Measurements from ENCODE around the gene SLC7A6OS. TPM values are rescaled to one million over a fixed set of nuclear protein-coding genes. Genes with fewer than 3 reads are reported as not detected.

SLC7A6OS gene
- polyA plus RNA-seq, 3 donors from 2014 or later: 22.7 to 31.2 (median 24.4) TPM

DNA sequence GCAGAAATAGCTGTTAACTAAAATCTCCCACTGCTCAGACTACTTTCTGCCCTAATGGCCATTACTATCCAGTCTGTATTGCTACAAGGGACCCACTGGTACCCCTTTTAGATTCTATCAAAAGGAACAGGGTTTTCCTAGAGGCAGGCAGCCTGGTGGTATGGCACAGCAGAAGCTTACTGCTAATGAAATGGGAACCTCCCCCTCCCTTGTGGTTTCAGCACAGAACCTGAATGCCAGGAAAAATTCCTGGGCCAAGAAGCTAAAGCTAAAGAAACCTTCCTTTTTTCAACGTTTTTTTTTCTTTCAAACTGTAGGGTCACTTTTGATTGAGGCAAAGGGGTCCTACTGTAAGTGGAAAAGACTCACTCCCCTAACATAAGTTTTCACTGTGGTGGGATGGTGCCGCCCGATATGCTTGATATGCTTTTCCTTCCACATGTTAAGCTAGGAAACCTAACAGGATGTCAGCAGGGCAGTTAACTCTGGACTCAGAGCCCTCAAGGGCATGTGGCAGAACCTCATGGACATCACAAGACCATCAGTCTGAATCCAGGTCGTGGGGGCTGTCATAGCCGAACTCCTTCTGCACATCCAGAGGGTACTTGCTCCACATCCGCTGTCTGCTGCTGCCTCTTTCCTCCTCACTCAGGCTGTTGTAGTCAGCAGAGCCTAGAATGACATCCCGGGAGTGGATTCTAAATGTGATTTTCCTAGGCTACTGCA, 9.8 kb downstream of the SLC7A6OS start:
- H3K27me3 Mint-ChIP-seq (ENCODE audit: low read depth in 3 of 3): no peaks in the 10 kb centered on the region

DNA sequence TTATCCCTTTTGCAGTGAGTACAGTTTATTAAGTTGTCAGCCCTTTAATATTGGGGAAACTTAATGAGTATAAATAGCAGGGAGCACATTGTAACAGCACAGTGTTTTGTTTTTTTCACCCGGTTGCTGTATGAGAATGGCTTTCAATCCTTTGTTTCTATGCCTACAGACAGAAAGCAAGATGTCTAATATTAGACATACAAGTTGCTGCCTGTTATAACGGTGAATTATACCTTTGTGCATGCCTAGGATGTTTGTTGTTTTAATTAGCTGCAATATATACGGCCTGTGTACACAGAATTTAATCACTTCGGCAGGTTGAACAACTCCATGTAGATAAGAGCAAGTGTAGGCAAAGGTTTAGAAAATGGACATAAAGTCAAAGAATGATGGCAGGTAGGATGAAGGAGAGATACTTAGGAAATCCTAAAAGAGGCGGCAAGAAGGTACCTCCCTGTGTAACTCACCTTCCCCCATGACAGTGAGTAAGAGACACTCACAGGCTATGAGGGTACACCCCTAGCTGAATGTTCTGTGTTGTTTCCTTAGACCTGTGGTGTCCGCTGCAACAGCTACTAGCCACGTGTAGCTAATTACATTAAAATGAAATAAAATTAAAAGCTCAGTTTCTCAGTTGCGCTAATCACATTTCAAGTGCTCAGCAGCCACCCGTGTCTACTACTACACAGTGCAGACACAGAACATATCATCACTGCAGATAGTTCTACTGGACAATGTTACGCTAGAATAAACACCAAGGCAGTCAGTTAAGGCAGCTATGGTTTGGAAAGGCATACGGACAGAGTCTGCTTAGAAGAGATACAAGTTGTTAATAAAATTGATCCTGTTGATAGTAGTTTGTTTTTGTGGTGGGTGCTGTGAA, 10.9 kb downstream of the SLC7A6OS start:
- Mint-ChIP-seq H3K4me3 (no peak overlapping the region), H3K9me3 (no peaks in the 10 kb centered on the region), H3K36me3 (peaks cover 21 to 66% (median 41%) of the 10 kb centered on the region in 3 donors), H3K27me3 (ENCODE audit: low read depth in 3 of 3) (no peaks in the 10 kb centered on the region), H3K4me1 (peaks cover 3 to 15% of the 10 kb centered on the region in 2 donors), H3K27ac (peak overlapping the region in 3 of 6 donors; percentile 13 to 73 (median 26))
- DNase-seq: no peak

More for the DNA sequence above, 9.8 kb downstream of the SLC7A6OS start:
- peak overlapping the region in 2 of 6 donors; percentile 30 to 43 for H3K27ac Mint-ChIP-seq
- DNase-seq: no peak
- H3K4me3 Mint-ChIP-seq: no peak overlapping the region
- H3K4me1 Mint-ChIP-seq: peaks cover 6 to 15% of the 10 kb centered on the region in 2 donors
- no peaks in the 10 kb centered on the region for H3K9me3 Mint-ChIP-seq
- H3K36me3 Mint-ChIP-seq: peaks cover 21 to 61% (median 44%) of the 10 kb centered on the region in 3 donors

DNA sequence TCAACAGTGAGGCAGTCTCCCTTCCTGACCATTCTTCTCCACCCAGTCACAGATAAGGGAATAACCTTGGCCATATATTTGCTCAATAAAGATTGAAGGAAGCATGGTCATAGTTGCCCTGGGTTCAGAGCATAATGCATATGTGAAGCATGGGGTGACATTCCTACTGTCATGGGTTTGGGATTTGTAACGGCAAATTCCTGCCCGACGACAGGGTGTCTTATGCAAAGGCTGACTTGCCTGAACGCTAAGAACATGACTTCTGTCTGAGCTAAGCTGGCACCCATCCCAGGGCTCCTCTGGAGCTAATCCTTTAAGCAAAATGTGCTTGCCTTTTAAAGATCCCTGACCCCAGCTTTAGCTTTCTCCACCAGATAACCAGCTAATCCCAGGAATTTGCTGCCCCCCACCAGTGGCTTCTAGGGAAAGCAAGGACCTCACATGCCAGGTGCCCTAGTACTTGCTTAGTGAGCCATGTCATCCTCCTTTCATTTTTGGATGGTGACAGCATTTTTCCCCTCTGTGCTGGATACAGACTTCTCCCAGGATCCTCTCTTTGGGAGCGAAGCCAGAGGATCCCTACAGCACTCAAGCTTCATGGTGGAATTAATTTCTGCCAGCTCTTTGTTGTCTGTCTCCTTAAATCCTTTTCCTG, 11.7 kb downstream of the SLC7A6OS start:
- Mint-ChIP-seq H3K4me1 (peaks cover 3 to 23% of the 10 kb centered on the region in 2 donors), H3K27me3 (ENCODE audit: low read depth in 3 of 3) (no peaks in the 10 kb centered on the region), H3K27ac (peak overlapping the region in 4 of 6 donors; percentile 3 to 73 (median 46)), H3K36me3 (peaks cover 20 to 67% (median 44%) of the 10 kb centered on the region in 3 donors), H3K9me3 (no peaks in the 10 kb centered on the region), H3K4me3 (no peak overlapping the region)
- DNase-seq: no peak

DNA sequence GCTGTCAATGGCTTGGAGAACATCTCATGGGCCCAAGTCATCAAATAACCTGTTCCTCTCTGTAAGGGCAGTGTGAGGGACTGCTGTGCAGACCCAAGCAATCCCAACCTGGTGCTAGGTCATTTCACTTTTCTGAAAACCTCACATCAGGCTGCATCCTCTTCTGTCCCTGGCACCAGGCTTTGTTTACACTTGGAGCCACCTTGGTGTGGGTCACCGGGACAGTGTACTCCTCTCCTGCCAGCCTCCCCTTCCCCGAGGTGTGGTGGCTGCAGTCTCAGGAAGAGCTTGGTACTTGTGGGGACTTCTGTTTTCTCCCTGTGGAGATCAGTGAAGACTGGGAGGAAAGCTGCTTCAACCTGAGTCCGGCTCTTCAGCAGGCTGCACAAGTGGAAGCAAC, 12.4 kb downstream of the SLC7A6OS start:
- no peaks in the 10 kb centered on the region for H3K27me3 Mint-ChIP-seq (ENCODE audit: low read depth in 3 of 3)
- H3K9me3 Mint-ChIP-seq: no peaks in the 10 kb centered on the region
- no peak for DNase-seq
- H3K27ac Mint-ChIP-seq: peak overlapping the region in 5 of 6 donors; percentile 13 to 34 (median 30)
- H3K4me3 Mint-ChIP-seq: no peak overlapping the region
- peaks cover 3 to 24% of the 10 kb centered on the region in 2 donors for H3K4me1 Mint-ChIP-seq
- peaks cover 16 to 65% (median 39%) of the 10 kb centered on the region in 3 donors for H3K36me3 Mint-ChIP-seq

- peaks cover 4 to 28% of the 10 kb centered on the region in 2 donors for H3K4me1 Mint-ChIP-seq
Measured at GRCh38 chr16:68297908-68298307, 12.8 kb downstream of the SLC7A6OS start.

GRCh38 chr16:68296693-68297092, 14.1 kb downstream of the SLC7A6OS start:
- Mint-ChIP-seq H3K36me3 (peaks cover 13 to 58% (median 31%) of the 10 kb centered on the region in 3 donors), H3K4me1 (peaks cover 12 to 35% of the 10 kb centered on the region in 2 donors), H3K27ac (peak overlapping the region in 2 of 6 donors; percentile 10 to 16)

More at GRCh38 chr16:68297908-68298307, 12.8 kb downstream of the SLC7A6OS start:
- Mint-ChIP-seq H3K27ac (peak overlapping the region in 3 of 6 donors; percentile 49 to 60 (median 53)), H3K4me3 (no peak overlapping the region), H3K27me3 (ENCODE audit: low read depth in 3 of 3) (no peaks in the 10 kb centered on the region), H3K9me3 (no peaks in the 10 kb centered on the region), H3K36me3 (peaks cover 16 to 65% (median 38%) of the 10 kb centered on the region in 3 donors)
- no peak for DNase-seq

GRCh38 chr16:68296291-68296690, 14.5 kb downstream of the SLC7A6OS start:
- no peak overlapping the region for H3K4me3 Mint-ChIP-seq
- no peak for DNase-seq
- H3K36me3 Mint-ChIP-seq: peaks cover 12 to 57% (median 30%) of the 10 kb centered on the region in 3 donors
- H3K4me1 Mint-ChIP-seq: peaks cover 16 to 39% of the 10 kb centered on the region in 2 donors
- H3K27ac Mint-ChIP-seq: no peak overlapping the region
- no peaks in the 10 kb centered on the region for H3K9me3 Mint-ChIP-seq
- H3K27me3 Mint-ChIP-seq (ENCODE audit: low read depth in 3 of 3): no peaks in the 10 kb centered on the region

More at GRCh38 chr16:68296693-68297092, 14.1 kb downstream of the SLC7A6OS start:
- H3K9me3 Mint-ChIP-seq: no peaks in the 10 kb centered on the region
- no peak overlapping the region for H3K4me3 Mint-ChIP-seq
- no peak for DNase-seq
- no peaks in the 10 kb centered on the region for H3K27me3 Mint-ChIP-seq (ENCODE audit: low read depth in 3 of 3)

DNA sequence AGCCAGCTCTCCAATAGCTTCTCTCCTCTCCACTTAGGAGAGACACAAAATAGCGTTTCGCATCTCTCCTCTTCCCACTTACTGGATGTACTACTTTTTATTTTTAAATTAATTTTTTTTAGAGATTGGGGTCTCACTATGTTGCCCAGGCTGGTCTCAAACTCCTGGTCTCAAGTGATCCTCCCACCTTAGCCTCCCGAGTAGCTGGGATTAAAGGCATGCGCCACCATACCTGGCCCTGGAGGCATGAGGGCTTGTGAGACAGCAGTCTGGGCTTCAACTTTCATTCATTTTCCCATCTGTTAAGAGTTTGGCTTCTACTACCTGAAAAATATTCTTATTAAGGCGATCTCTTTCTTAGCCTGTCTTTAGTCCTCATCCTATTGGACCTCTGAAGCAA, 18.3 kb downstream of the SLC7A6OS start:
- Mint-ChIP-seq H3K4me3 (peak overlapping the region in 1 of 5 donors; percentile 6), H3K27me3 (ENCODE audit: low read depth in 3 of 3) (peaks cover 0 to 5% (median 0%) of the 10 kb centered on the region in 3 donors), H3K27ac (peak overlapping the region; percentile 31 to 95 (median 91)), H3K36me3 (peaks cover 12 to 45% (median 19%) of the 10 kb centered on the region in 3 donors), H3K4me1 (peaks cover 54 to 76% of the 10 kb centered on the region in 2 donors), H3K9me3 (no peaks in the 10 kb centered on the region)
- no peak for DNase-seq

- Mint-ChIP-seq H3K36me3 (peaks cover 13 to 36% (median 15%) of the 10 kb centered on the region in 3 donors), H3K9me3 (no peaks in the 10 kb centered on the region)
Measured at GRCh38 chr16:68291227-68291626, 19.5 kb downstream of the SLC7A6OS start.

DNA sequence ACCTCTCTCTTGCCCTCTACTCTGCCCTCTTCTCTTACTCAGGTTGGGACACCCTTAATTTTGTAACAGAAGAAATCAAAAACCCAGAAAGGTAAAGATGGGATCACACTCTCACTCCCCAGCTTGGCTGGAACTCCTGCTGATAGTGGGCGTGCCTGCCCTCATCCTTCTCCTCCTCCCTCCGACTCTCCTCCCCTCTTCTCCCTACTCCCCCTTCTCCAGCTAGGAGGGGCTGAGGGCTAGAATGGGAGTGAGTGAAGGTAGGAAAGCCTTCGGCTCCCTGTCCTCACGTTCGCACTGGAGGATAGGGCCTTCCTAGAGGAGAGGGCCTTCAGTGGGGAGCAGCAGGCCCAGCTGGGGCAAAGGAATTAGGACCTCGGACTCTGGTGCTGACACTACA, 20.3 kb downstream of the SLC7A6OS start:
- peaks cover 13 to 34% (median 17%) of the 10 kb centered on the region in 3 donors for H3K36me3 Mint-ChIP-seq
- no peak for DNase-seq
- H3K27me3 Mint-ChIP-seq (ENCODE audit: low read depth in 3 of 3): peaks cover 0 to 7% (median 0%) of the 10 kb centered on the region in 3 donors

More at GRCh38 chr16:68291227-68291626, 19.5 kb downstream of the SLC7A6OS start:
- Mint-ChIP-seq H3K4me1 (peaks cover 65 to 88% of the 10 kb centered on the region in 2 donors), H3K27me3 (ENCODE audit: low read depth in 3 of 3) (peaks cover 0 to 7% (median 0%) of the 10 kb centered on the region in 3 donors), H3K4me3 (peak overlapping the region; percentile 22 to 67 (median 40)), H3K27ac (peak overlapping the region; percentile 89 to 95 (median 92))
- no peak for DNase-seq

GRCh38 chr16:68289621-68290329, 21.0 kb downstream of the SLC7A6OS start:
- DNase-seq: peak; percentile 45 to 53 (median 49)
- Mint-ChIP-seq H3K36me3 (peaks cover 9 to 27% (median 17%) of the 10 kb centered on the region in 3 donors), H3K9me3 (no peaks in the 10 kb centered on the region), H3K27me3 (ENCODE audit: low read depth in 3 of 3) (peaks cover 0 to 8% (median 0%) of the 10 kb centered on the region in 3 donors), H3K4me3 (peak overlapping the region; percentile 60 to 75 (median 65)), H3K4me1 (peaks cover 80 to 97% of the 10 kb centered on the region in 2 donors), H3K27ac (peak overlapping the region; percentile 90 to 95 (median 92))

More for the DNA sequence above, 20.3 kb downstream of the SLC7A6OS start:
- Mint-ChIP-seq H3K27ac (peak overlapping the region; percentile 90 to 95 (median 92)), H3K4me3 (peak overlapping the region; percentile 60 to 75 (median 65)), H3K9me3 (no peaks in the 10 kb centered on the region), H3K4me1 (peaks cover 73 to 96% of the 10 kb centered on the region in 2 donors)

GRCh38 chr16:68289202-68289601, 21.5 kb downstream of the SLC7A6OS start:
- H3K9me3 Mint-ChIP-seq: no peaks in the 10 kb centered on the region
- peaks cover 86 to 97% of the 10 kb centered on the region in 2 donors for H3K4me1 Mint-ChIP-seq
- peak overlapping the region; percentile 90 to 95 (median 92) for H3K27ac Mint-ChIP-seq
- DNase-seq: no peak
- peak overlapping the region; percentile 60 to 75 (median 65) for H3K4me3 Mint-ChIP-seq
- H3K27me3 Mint-ChIP-seq (ENCODE audit: low read depth in 3 of 3): peaks cover 0 to 8% (median 2%) of the 10 kb centered on the region in 3 donors
- peaks cover 6 to 26% (median 17%) of the 10 kb centered on the region in 3 donors for H3K36me3 Mint-ChIP-seq

All from immature natural killer cell (primary cell).